K562 (cell line): ENCODE data around the gene PLEKHM3. TPM values are rescaled to one million over a fixed set of nuclear protein-coding genes. Genes with fewer than 3 reads are reported as not detected.

Experiments
- ATAC-seq: fragments of 200-7000 bp; cut with Tn5 transposase; 3 replicates; pipeline ENCODE4 v1.9.1; 2020; ENCODE audit warnings: moderate library complexity
- BruUV-seq: library from RNA; stranded (reverse); fragments of 400-500 nt; replicated peaks from 2 replicates; lab custom pipeline; 2021; lab: Mats Ljungman, UMichigan
- CTCF ChIA-PET: fragments of 300-600 bp; formaldehyde crosslinking; extraction: SDS; loops from one replicate; lab custom pipeline; 2021; ENCODE audit warnings: low intra/inter-chr PET ratio; lab: Yijun Ruan, JAX
- POLR2A ChIA-PET: fragments of 300-600, 350-650 bp; sonication (Branson Sonifier 250); formaldehyde crosslinking; extraction: SDS; loops from one replicate; lab custom pipeline; 2021; ENCODE audit warnings: antibody characterized with exemption, inconsistent platforms; lab: Yijun Ruan, JAX
- DNase-seq, 4 experiments: peaks; one replicate each; pipeline versions ENCODE4 v3.0.0 to v3.0.0-alpha.2; 2011 to 2018; ENCODE audit warnings: low spot score in 3 of 4, mixed read lengths in 3 of 4; ENCODE audit errors: extremely low read depth in 1 of 4
- FAIRE-seq: peaks from 2 replicates; lab custom pipeline; 2011; peaks lifted over from hg19 to GRCh38; lab: Jason Lieb, UNC
- H2AFZ ChIP-seq: 2 replicates; pipeline ENCODE4 v1.6.0; 2011; ENCODE audit warnings: low read depth, low read length, control low read depth, inconsistent platforms
- H3K27ac ChIP-seq: fragments of 200-600 bp; 3 replicates; pipeline ENCODE4 v1.8.0; 2011; ENCODE audit warnings: low read depth, mild to moderate bottlenecking, control low read depth, inconsistent platforms, low read length, moderate library complexity, mixed read lengths; ENCODE audit errors: extremely low read depth
- H3K27me3 ChIP-seq, 2 experiments: fragments of 300-600 bp in 1 of 2; 2 replicates in 1 of 2; 3 replicates in 1 of 2; pipeline versions ENCODE4 v1.6.0 to v1.8.0; 2011; ENCODE audit warnings: inconsistent platforms in 2 of 2, low read length in 2 of 2, mild to moderate bottlenecking in 1 of 2, mixed read lengths in 1 of 2, moderate library complexity in 1 of 2; ENCODE audit not compliant: control insufficient read depth in 2 of 2, insufficient read depth in 2 of 2
- H3K36me3 ChIP-seq: fragments of 300-600 bp; 3 replicates; pipeline ENCODE4 v1.8.0; 2011; ENCODE audit warnings: mild to moderate bottlenecking, low read length, inconsistent platforms; ENCODE audit not compliant: control insufficient read depth, insufficient read depth
- H3K4me1 ChIP-seq, 2 experiments: fragments of 200-600 bp in 1 of 2; replicated peaks in 1 of 2; 2 replicates in 1 of 2; 3 replicates in 1 of 2; pipeline versions ENCODE4 v1.5.1 to v1.8.0; 2011; ENCODE audit warnings: inconsistent platforms in 2 of 2, low read length in 2 of 2, mild to moderate bottlenecking in 1 of 2, mixed read lengths in 1 of 2, moderate library complexity in 1 of 2; ENCODE audit not compliant: control insufficient read depth in 2 of 2, insufficient read depth in 2 of 2
- H3K4me2 ChIP-seq: 2 replicates; pipeline ENCODE4 v1.6.1; 2011; ENCODE audit warnings: low read length, control low read depth, inconsistent platforms, mixed read lengths; ENCODE audit not compliant: insufficient read depth
- H3K4me3 ChIP-seq: fragments of 200-600 bp; sonication (generic), shearing (Covaris generic); 2 replicates; pipeline ENCODE4 v1.5.1; 2016; ENCODE audit warnings: control low read depth, inconsistent platforms
- H3K79me2 ChIP-seq: fragments of 200-600 bp; 3 replicates; pipeline ENCODE4 v1.8.0; 2011; ENCODE audit warnings: low read length, inconsistent platforms; ENCODE audit not compliant: control insufficient read depth, insufficient read depth
- H3K9ac ChIP-seq, 2 experiments: 2 replicates each; pipeline versions ENCODE4 v1.6.0 to v1.6.1; 2011; ENCODE audit warnings: low read depth in 2 of 2, low read length in 2 of 2, control low read depth in 1 of 2, inconsistent platforms in 1 of 2, mild to moderate bottlenecking in 1 of 2, mixed read lengths in 1 of 2; ENCODE audit not compliant: insufficient read depth in 1 of 2
- H3K9me1 ChIP-seq: one replicate; pipeline ENCODE4 v1.6.0; 2011; ENCODE audit warnings: inconsistent platforms, mild to moderate bottlenecking, low read length, moderate library complexity; ENCODE audit not compliant: control insufficient read depth, insufficient read depth
- H3K9me3 ChIP-seq: replicated peaks from 2 replicates; pipeline ENCODE4 v1.5.1; 2011; ENCODE audit warnings: low read depth, low read length, inconsistent platforms; ENCODE audit not compliant: control insufficient read depth, insufficient read depth
- H4K20me1 ChIP-seq: replicated peaks from 2 replicates; pipeline ENCODE4 v1.6.1; 2011; ENCODE audit warnings: low read length, inconsistent platforms, mixed read lengths; ENCODE audit not compliant: control insufficient read depth, insufficient read depth
- GATAD2A ChIP-seq: fragments of 450-650 bp; IDR thresholded peaks from 2 replicates; pipeline ENCODE4 v1.6.1; 2017
- HMG20A ChIP-seq: fragments of 450-650 bp; formaldehyde crosslinking; conservative IDR thresholded peaks from 2 replicates; pipeline ENCODE4 v1.4.0; 2020; ENCODE audit warnings: mild to moderate bottlenecking, mixed read lengths
- MTA2 ChIP-seq: fragments of 450-650 bp; IDR thresholded peaks from 2 replicates; pipeline ENCODE4 v1.6.1; 2016; ENCODE audit warnings: low read depth
- PHTF2 ChIP-seq: fragments of 250-450 bp; sonication (Bioruptor Pico); IDR thresholded peaks from 2 replicates; pipeline ENCODE4 v1.5.0; 2021; ENCODE audit warnings: mild to moderate bottlenecking
- ZBTB7A ChIP-seq: IDR thresholded peaks from 2 replicates; pipeline ENCODE4 v1.6.1; 2011; ENCODE audit warnings: low read depth, mild to moderate bottlenecking, low read length, moderate library complexity, borderline replicate concordance; ENCODE audit not compliant: control insufficient read depth
- ZNF316 ChIP-seq: fragments of 450-650 bp; IDR thresholded peaks from 2 replicates; pipeline ENCODE4 v1.6.1; 2016
- ZNF695 ChIP-seq: fragments of 450-650 bp; formaldehyde crosslinking; IDR thresholded peaks from 2 replicates; pipeline ENCODE4 v1.4.0; 2020; ENCODE audit warnings: mild to moderate bottlenecking, moderate library complexity
- ZNF699 ChIP-seq: fragments of 250-450 bp; sonication (Bioruptor Pico); IDR thresholded peaks from 2 replicates; pipeline ENCODE4 v1.8.0; 2021; ENCODE audit warnings: mild to moderate bottlenecking, moderate library complexity; ENCODE audit not compliant: insufficient replicate concordance
- WGBS: fragments of 100-300 bp; shearing (Covaris generic); methylation state at CpG from one replicate; pipeline ENCODE4 v1.1.6; 2016; ENCODE audit warnings: low coverage, mixed read lengths; ENCODE audit not compliant: insufficient coverage; ENCODE audit errors: missing lambda C conversion rate; 5-methylcytosine and 5-hydroxymethylcytosine counted together
- in situ Hi-C: fragments of 300-500 bp; cut with MboI; formaldehyde crosslinking; loops from 4 replicates; pipeline ENCODE4 v1.15.0; 2018; ENCODE audit warnings: inconsistent platforms, mixed read lengths
- intact Hi-C: fragments of 100-400 bp; cut with micrococcal nuclease; formaldehyde crosslinking; loops from 2 replicates; pipeline ENCODE4 v1.14.2; 2022
- polyA plus RNA-seq, 8 experiments: library from polyadenylated mRNA; depleted of rRNA in 4 of 8; stranded (reverse) in 5 of 8; unstranded in 3 of 8; fragments of >200 nt; fragmentation: Nextera tagmentation in 2 of 8; fragmentation: Illumina TruSeq in 1 of 8; extraction: Ambion mirVana in 2 of 8; extraction: Trizol in 1 of 8; gene quantifications; 2 replicates each; pipeline versions ENCODE4 v1.2.1 to v1.2.3, GENCODE V29; 2011 to 2014; ENCODE audit warnings: inconsistent platforms in 1 of 8, missing spikeins in 1 of 8
- total RNA-seq, 7 experiments: library from RNA; depleted of rRNA in 6 of 7; stranded (reverse); fragments of >200 nt in 6 of 7; fragmentation: Illumina TruSeq in 2 of 7; extraction: Trizol in 2 of 7; gene quantifications; 2 replicates each; pipeline versions ENCODE4 v1.2.1 to v1.2.3, GENCODE V29; 2011 to 2021; ENCODE audit warnings: low replicate concordance in 1 of 7
- TF ChIP-seq, protein P1 (sequence below): sonication (generic); formaldehyde crosslinking; IDR thresholded peaks from 2 replicates; pipeline ENCODE4 v1.8.0; 2022; ENCODE audit warnings: mild to moderate bottlenecking, low read depth, missing genetic modification reagents

Gene PLEKHM3
- total and polyA plus RNA-seq, 9 of the 15 experiments (the other 6 are each of a cell fraction or from before 2014, with no cell fraction given): 0.24 to 1.6 (median 1.0) TPM

DNA sequence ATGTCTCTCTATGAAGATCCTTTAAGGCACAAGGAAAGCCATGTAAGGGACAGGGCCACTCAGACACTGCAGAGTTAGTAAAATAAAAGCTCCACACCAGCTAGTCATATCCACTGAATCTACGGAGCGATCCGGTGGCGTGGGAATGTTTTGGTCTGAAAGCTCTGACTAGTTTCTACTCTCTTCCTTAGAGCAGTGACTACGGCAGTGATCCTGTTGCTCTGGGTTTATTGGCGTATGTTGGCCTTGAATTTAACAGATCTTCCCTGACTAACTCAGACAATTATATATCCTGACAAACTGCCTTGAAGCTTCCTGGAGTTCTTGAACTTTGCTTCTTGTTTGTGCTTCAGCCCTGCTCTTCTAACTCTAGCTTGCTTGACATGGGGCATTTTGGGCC is 140.3 kb downstream of the PLEKHM3 start:
- no peak overlapping the region for H3K27ac ChIP-seq
- ATAC-seq (no peak), DNase-seq (no peak), FAIRE-seq (peak; percentile 35)
- H3K9ac ChIP-seq: no peak overlapping the region
- H2AFZ ChIP-seq: no peak overlapping the region
- H3K4me3 ChIP-seq: no peak overlapping the region
- no peaks in the 10 kb centered on the region for H3K9me1 ChIP-seq
- intact Hi-C loops (no loop called here), in situ Hi-C loops (no loop called here)
- no peaks in the 10 kb centered on the region for H3K27me3 ChIP-seq
- BruUV-seq: no TSS peak
- no peaks in the 10 kb centered on the region for H4K20me1 ChIP-seq
- CTCF ChIA-PET: no interaction called here
- H3K4me1 ChIP-seq: no peaks in the 10 kb centered on the region
- H3K9me3 ChIP-seq: no peaks in the 10 kb centered on the region
- TF ChIP-seq PHTF2: no peak
- TF ChIP-seq HMG20A (CRISPR knock-in tag): no peak
- TF ChIP-seq ZNF699: no peak
- no peak for TF ChIP-seq ZNF695 (CRISPR knock-in tag)
- no peak for TF ChIP-seq MTA2
- TF ChIP-seq, protein P1, sequence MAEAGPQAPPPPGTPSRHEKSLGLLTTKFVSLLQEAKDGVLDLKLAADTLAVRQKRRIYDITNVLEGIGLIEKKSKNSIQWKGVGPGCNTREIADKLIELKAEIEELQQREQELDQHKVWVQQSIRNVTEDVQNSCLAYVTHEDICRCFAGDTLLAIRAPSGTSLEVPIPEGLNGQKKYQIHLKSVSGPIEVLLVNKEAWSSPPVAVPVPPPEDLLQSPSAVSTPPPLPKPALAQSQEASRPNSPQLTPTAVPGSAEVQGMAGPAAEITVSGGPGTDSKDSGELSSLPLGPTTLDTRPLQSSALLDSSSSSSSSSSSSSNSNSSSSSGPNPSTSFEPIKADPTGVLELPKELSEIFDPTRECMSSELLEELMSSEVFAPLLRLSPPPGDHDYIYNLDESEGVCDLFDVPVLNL (CRISPR knock-in tag): no peak
- TF ChIP-seq GATAD2A: no peak
- no peak for TF ChIP-seq ZBTB7A
- no peak for TF ChIP-seq ZNF316
- 80% methylated on average over 6 of the region's 6 CpGs for WGBS
- H3K79me2 ChIP-seq: no peaks in the 10 kb centered on the region
- POLR2A ChIA-PET: no interaction called here
- no peak overlapping the region for H3K4me2 ChIP-seq
- H3K36me3 ChIP-seq: no peaks in the 10 kb centered on the region
